GM23338 (cell line): ENCODE results near the gene CCNG2. TPM values are rescaled to one million over a fixed set of nuclear protein-coding genes. Genes with fewer than 3 reads are reported as not detected.

ENCODE experiments used
- ATAC-seq: fragments of 200-7000 bp; cut with Tn5 transposase; 3 replicates; pipeline ENCODE4 v1.9.1; 2020
- DNase-seq: peaks from one replicate; pipeline ENCODE4 v3.0.0-alpha.2; 2015; ENCODE audit warnings: low spot score
- H2AFZ ChIP-seq: fragments of 200-600 bp; sonication (generic); 2 replicates; pipeline ENCODE4 v1.8.0; 2016; ENCODE audit warnings: antibody characterized with exemption, mild to moderate bottlenecking, moderate library complexity
- H3F3A ChIP-seq: fragments of 200-600 bp; sonication (generic); replicated peaks from 2 replicates; pipeline ENCODE4 v1.8.0; 2017; ENCODE audit warnings: antibody characterized with exemption, mixed run types, low read depth
- H3K27ac ChIP-seq: fragments of 200-600 bp; sonication (generic); 2 replicates; pipeline ENCODE4 v1.6.1; 2016; ENCODE audit warnings: low read depth
- H3K27me3 ChIP-seq: fragments of 200-600 bp; sonication (generic); 2 replicates; pipeline ENCODE4 v1.8.0; 2016; ENCODE audit warnings: mild to moderate bottlenecking, mixed run types, moderate library complexity; ENCODE audit not compliant: insufficient read depth
- H3K36me3 ChIP-seq: fragments of 200-600 bp; sonication (generic); 2 replicates; pipeline ENCODE4 v1.8.0; 2016; ENCODE audit warnings: mild to moderate bottlenecking; ENCODE audit not compliant: insufficient read depth
- H3K4me1 ChIP-seq: fragments of 200-600 bp; sonication (generic); 2 replicates; pipeline ENCODE4 v1.8.0; 2016; ENCODE audit warnings: mild to moderate bottlenecking, moderate library complexity; ENCODE audit not compliant: insufficient read depth
- H3K4me2 ChIP-seq: fragments of 200-600 bp; sonication (generic); 2 replicates; pipeline ENCODE4 v1.7.1; 2017; ENCODE audit warnings: mixed run types
- H3K4me3 ChIP-seq: fragments of 200-600 bp; sonication (generic); 2 replicates; pipeline ENCODE4 v1.6.1; 2016; ENCODE audit warnings: mixed run types
- H3K79me2 ChIP-seq: fragments of 200-600 bp; sonication (generic); replicated peaks from 2 replicates; pipeline ENCODE4 v1.8.0; 2017; ENCODE audit warnings: mild to moderate bottlenecking; ENCODE audit not compliant: insufficient read depth
- H3K9me2 ChIP-seq: fragments of 200-600 bp; sonication (generic); 2 replicates; pipeline ENCODE4 v1.8.0; 2017; ENCODE audit not compliant: insufficient read depth
- H4K20me1 ChIP-seq: fragments of 200-600 bp; sonication (generic); replicated peaks from 2 replicates; pipeline ENCODE4 v1.8.0; 2017; ENCODE audit warnings: mild to moderate bottlenecking; ENCODE audit not compliant: insufficient read depth
- H3K27ac Mint-ChIP-seq: 2 replicates; pipeline ENCODE4 v1.8.0; 2020; ENCODE audit warnings: inconsistent platforms, mild to moderate bottlenecking, moderate library complexity, mixed read lengths
- H3K27me3 Mint-ChIP-seq: 3 replicates; pipeline ENCODE4 v1.8.0; 2022; ENCODE audit warnings: low read depth, mild to moderate bottlenecking, moderate library complexity, mixed read lengths, inconsistent platforms; ENCODE audit not compliant: insufficient read depth, poor library complexity
- H3K36me3 Mint-ChIP-seq: 3 replicates; pipeline ENCODE4 v1.8.0; 2021; ENCODE audit warnings: low read depth, mild to moderate bottlenecking, inconsistent platforms, moderate library complexity, mixed read lengths
- H3K4me1 Mint-ChIP-seq: 3 replicates; pipeline ENCODE4 v1.8.0; 2020; ENCODE audit warnings: mild to moderate bottlenecking, inconsistent platforms, mixed read lengths
- H3K4me3 Mint-ChIP-seq: 3 replicates; pipeline ENCODE4 v1.8.0; 2021; ENCODE audit warnings: moderate library complexity, mild to moderate bottlenecking, inconsistent platforms, mixed read lengths
- H3K9me3 Mint-ChIP-seq: 3 replicates; pipeline ENCODE4 v1.8.0; 2020; ENCODE audit warnings: moderate library complexity, mild to moderate bottlenecking, inconsistent platforms, mixed read lengths
- CREB1 ChIP-seq: fragments of 250-450 bp; sonication (Bioruptor Pico); IDR thresholded peaks from 2 replicates; pipeline ENCODE4 v1.5.0; 2020; ENCODE audit warnings: low read depth, mild to moderate bottlenecking, moderate library complexity
- CTCF ChIP-seq, 2 experiments: fragments of 200-600 bp in 1 of 2; sonication (generic) in 1 of 2; conservative IDR thresholded peaks; 2 replicates each; pipeline versions ENCODE4 v1.5.1 to v1.6.1; 2016 to 2017; ENCODE audit warnings: antibody characterized with exemption in 2 of 2, low read depth in 2 of 2, mild to moderate bottlenecking in 2 of 2, moderate library complexity in 1 of 2
- EZH2 ChIP-seq: fragments of 200-600 bp; sonication (generic); IDR thresholded peaks from one replicate; pipeline ENCODE4 v1.8.0; 2017; ENCODE audit warnings: antibody characterized with exemption, mild to moderate bottlenecking, low read depth; ENCODE audit not compliant: unreplicated experiment
- EZH2phosphoT487 ChIP-seq: fragments of 200-600 bp; sonication (generic); IDR thresholded peaks from one replicate; pipeline ENCODE4 v1.8.1; 2018; ENCODE audit warnings: antibody characterized with exemption; ENCODE audit not compliant: unreplicated experiment
- NANOG ChIP-seq: IDR thresholded peaks from 2 replicates; pipeline ENCODE4 v1.6.1; 2016; ENCODE audit warnings: antibody characterized with exemption, borderline replicate concordance
- POLR2AphosphoS5 ChIP-seq: IDR thresholded peaks from 2 replicates; pipeline ENCODE4 v1.6.1; 2016; ENCODE audit warnings: antibody characterized with exemption, low read depth
- REST ChIP-seq: IDR thresholded peaks from one replicate; pipeline ENCODE4 v1.6.1; 2018; ENCODE audit warnings: antibody characterized with exemption; ENCODE audit not compliant: unreplicated experiment
- STAT1 ChIP-seq: IDR thresholded peaks from one replicate; pipeline ENCODE4 v1.6.1; 2016; ENCODE audit warnings: antibody characterized with exemption; ENCODE audit not compliant: unreplicated experiment
- ZNF114 ChIP-seq: fragments of 250-450 bp; sonication (Bioruptor Pico); IDR thresholded peaks from 2 replicates; pipeline ENCODE4 v1.5.0; 2020; ENCODE audit warnings: mild to moderate bottlenecking, moderate library complexity
- ZNF331 ChIP-seq: fragments of 250-450 bp; sonication (Bioruptor Pico); IDR thresholded peaks from 2 replicates; pipeline ENCODE4 v1.5.0; 2020; ENCODE audit warnings: low read depth, mild to moderate bottlenecking, moderate library complexity
- polyA plus RNA-seq: library from polyadenylated mRNA; unstranded; fragments of >200 nt; fragmentation: Nextera tagmentation; extraction: Ambion mirVana; gene quantifications from 2 replicates; pipeline ENCODE4 v1.2.1, GENCODE V29; 2016
- total RNA-seq: library from RNA; depleted of rRNA; stranded (reverse); fragments of >200 nt; shearing (Covaris generic); gene quantifications from 2 replicates; pipeline ENCODE4 v1.2.3, GENCODE V29; 2014
- TF ChIP-seq, protein P1 (sequence below): IDR thresholded peaks from 2 replicates; pipeline ENCODE4 v1.6.1; 2016; ENCODE audit warnings: antibody characterized with exemption

Gene CCNG2
- total and polyA plus RNA-seq, 2 experiments from 2014 or later, result 7.1 to 16.5 TPM

DNA sequence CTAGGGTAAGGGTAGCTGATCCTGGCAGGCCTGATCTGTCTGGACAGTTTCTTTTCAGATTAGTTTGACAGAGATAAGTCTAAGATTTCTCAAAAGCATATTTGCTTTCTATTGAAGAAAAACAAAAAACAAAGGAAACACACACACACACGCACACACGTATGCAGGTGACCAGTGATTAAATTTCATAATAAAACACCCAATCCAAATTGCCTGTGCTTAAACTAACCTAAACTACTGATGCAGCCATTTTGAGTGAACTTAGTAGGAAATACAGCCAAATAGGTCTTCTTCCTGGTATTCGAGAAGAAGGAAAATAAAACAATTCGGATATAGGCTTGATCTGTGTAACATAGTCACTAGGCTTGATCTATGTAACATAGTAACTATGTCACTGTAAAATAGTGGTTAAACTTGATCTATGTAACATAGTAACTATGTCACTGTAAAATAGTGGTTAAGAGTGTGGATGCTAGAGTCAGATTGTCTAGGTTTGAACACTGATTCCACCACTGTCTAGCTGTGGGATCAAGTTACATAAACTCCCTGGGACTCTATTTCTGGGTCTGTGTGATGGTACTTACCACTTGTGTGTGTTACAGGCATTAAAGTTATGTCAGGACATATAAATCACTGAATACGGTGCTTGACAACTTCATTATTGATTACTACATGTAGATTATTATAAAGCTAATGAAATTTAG, 9.8 kb upstream of the CCNG2 start:
- Histone ChIP-seq H3F3A (no peaks in the 10 kb centered on the region), H3K36me3 (no peaks in the 10 kb centered on the region), H4K20me1 (no peaks in the 10 kb centered on the region), H3K4me1 (peaks cover 7% of the 10 kb centered on the region; the same call in 1 of the 2 replicates), H3K27me3 (no peaks in the 10 kb centered on the region), H3K79me2 (no peaks in the 10 kb centered on the region), H2AFZ (peak overlapping the region; percentile 90; the same call in 1 of the 2 replicates), H3K27ac (no peak overlapping the region), H3K4me2 (no peak overlapping the region), H3K4me3 (no peak overlapping the region), H3K9me2 (no peaks in the 10 kb centered on the region)
- Mint-ChIP-seq H3K4me3 (no peak overlapping the region), H3K27me3 (no peaks in the 10 kb centered on the region), H3K36me3 (no peaks in the 10 kb centered on the region), H3K9me3 (no peaks in the 10 kb centered on the region), H3K4me1 (peaks cover 11% of the 10 kb centered on the region), H3K27ac (no peak overlapping the region)
- DNase-seq, result no peak
- ATAC-seq, result no peak
- TF ChIP-seq EZH2phosphoT487 (no peak), ZNF114 (no peak), ZNF331 (CRISPR knock-in tag) (no peak), CREB1 (CRISPR knock-in tag) (no peak), EZH2 (no peak), REST (no peak)

DNA sequence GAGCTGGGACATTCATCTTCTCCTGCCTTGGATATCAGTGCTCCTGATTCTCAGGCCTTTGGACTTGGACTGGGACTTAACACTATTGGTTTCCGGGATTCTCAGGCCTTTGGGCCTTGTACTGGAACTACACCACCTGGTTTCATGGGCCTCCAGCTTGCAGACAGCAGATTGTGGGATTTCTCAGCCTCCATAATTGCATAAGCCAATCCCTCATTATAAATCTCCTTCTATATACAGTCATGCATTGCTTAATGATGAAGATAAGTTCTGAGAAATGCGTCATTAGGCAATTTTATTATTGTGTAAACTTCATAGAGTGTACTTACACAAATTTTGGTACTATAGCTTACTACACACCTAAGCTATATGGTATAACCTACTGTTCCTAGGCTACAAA, 8.9 kb upstream of the CCNG2 start:
- ATAC-seq, result no peak
- no peaks in the 10 kb centered on the region for H3K9me3 Mint-ChIP-seq
- Histone ChIP-seq H3K4me1 (peaks cover 7% of the 10 kb centered on the region; the same call in 1 of the 2 replicates), H2AFZ (0 out of 2 replicates have a peak overlapping the region, but pooled peaks have one; percentile 15), H4K20me1 (no peaks in the 10 kb centered on the region), H3K4me2 (no peak overlapping the region), H3K27me3 (no peaks in the 10 kb centered on the region), H3K79me2 (no peaks in the 10 kb centered on the region), H3K4me3 (no peak overlapping the region), H3K9me2 (no peaks in the 10 kb centered on the region), H3K36me3 (no peaks in the 10 kb centered on the region), H3K27ac (no peak overlapping the region), H3F3A (no peaks in the 10 kb centered on the region)
- no peak overlapping the region for H3K27ac Mint-ChIP-seq
- no peak for DNase-seq
- TF ChIP-seq, protein P1, sequence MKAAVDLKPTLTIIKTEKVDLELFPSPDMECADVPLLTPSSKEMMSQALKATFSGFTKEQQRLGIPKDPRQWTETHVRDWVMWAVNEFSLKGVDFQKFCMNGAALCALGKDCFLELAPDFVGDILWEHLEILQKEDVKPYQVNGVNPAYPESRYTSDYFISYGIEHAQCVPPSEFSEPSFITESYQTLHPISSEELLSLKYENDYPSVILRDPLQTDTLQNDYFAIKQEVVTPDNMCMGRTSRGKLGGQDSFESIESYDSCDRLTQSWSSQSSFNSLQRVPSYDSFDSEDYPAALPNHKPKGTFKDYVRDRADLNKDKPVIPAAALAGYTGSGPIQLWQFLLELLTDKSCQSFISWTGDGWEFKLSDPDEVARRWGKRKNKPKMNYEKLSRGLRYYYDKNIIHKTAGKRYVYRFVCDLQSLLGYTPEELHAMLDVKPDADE, result no peak
- TF ChIP-seq CREB1 (CRISPR knock-in tag), result no peak
- no peak for TF ChIP-seq EZH2
- TF ChIP-seq STAT1, result no peak
- no peak for TF ChIP-seq ZNF331 (CRISPR knock-in tag)
- TF ChIP-seq EZH2phosphoT487, result no peak
- TF ChIP-seq POLR2AphosphoS5, result no peak
- no peak for TF ChIP-seq CTCF (conservative IDR thresholded peaks at IDR 0.05; ENCODE audit: low read depth in 2 of 2)
- TF ChIP-seq REST, result no peak
- TF ChIP-seq NANOG, result no peak
- no peak for TF ChIP-seq ZNF114
- peaks cover 19% of the 10 kb centered on the region for H3K4me1 Mint-ChIP-seq
- H3K4me3 Mint-ChIP-seq, result no peak overlapping the region
- H3K27me3 Mint-ChIP-seq, result no peaks in the 10 kb centered on the region
- no peaks in the 10 kb centered on the region for H3K36me3 Mint-ChIP-seq
